Aorta (tissue), 5 donors: ENCODE results near the gene NFKB2. TPM values are rescaled to one million over a fixed set of nuclear protein-coding genes. Genes with fewer than 3 reads are reported as not detected.

Source experiments
- ATAC-seq: fragments of 200-7000 bp; cut with Tn5 transposase; one replicate; pipeline ENCODE4 v1.9.1; 2022; ENCODE audit warnings: moderate library complexity; ENCODE audit not compliant: low FRiP score
- DNase-seq, 2 donors: peaks; one replicate each; pipeline ENCODE4 v3.0.0-alpha.2; 2020
- H3K27ac ChIP-seq, 2 donors: one replicate each; pipeline ENCODE4 v1.5.1; 2013; ENCODE audit warnings: low read length in 2 of 2, mild to moderate bottlenecking in 2 of 2, moderate library complexity in 2 of 2, control low read depth in 1 of 2, inconsistent platforms in 1 of 2, low read depth in 1 of 2
- H3K27me3 ChIP-seq, 2 donors: one replicate each; pipeline ENCODE4 v1.6.1; 2013; ENCODE audit warnings: control low read depth in 1 of 2, low read length in 1 of 2, mild to moderate bottlenecking in 1 of 2, moderate library complexity in 1 of 2; ENCODE audit not compliant: insufficient read depth in 2 of 2, control insufficient read depth in 1 of 2
- H3K36me3 ChIP-seq, 2 donors: one replicate each; pipeline ENCODE4 v1.6.1; 2013; ENCODE audit warnings: control low read depth in 1 of 2, low read length in 1 of 2, mild to moderate bottlenecking in 1 of 2; ENCODE audit not compliant: insufficient read depth in 2 of 2, control insufficient read depth in 1 of 2
- H3K4me1 ChIP-seq, 2 donors: one replicate each; pipeline ENCODE4 v1.6.1; 2013; ENCODE audit warnings: low read length in 2 of 2, control low read depth in 1 of 2, mild to moderate bottlenecking in 1 of 2, moderate library complexity in 1 of 2; ENCODE audit not compliant: insufficient read depth in 2 of 2, control insufficient read depth in 1 of 2
- H3K4me3 ChIP-seq, 2 donors: one replicate each; pipeline ENCODE4 v1.5.1; 2013; ENCODE audit warnings: low read length in 2 of 2, control low read depth in 1 of 2, mild to moderate bottlenecking in 1 of 2
- H3K9me3 ChIP-seq: one replicate; pipeline ENCODE4 v1.6.1; 2013; ENCODE audit warnings: mild to moderate bottlenecking, low read length; ENCODE audit not compliant: control insufficient read depth
- WGBS, 2 donors: extraction: QIAGEN DNeasy Blood & Tissue Kit; methylation state at CpG; one replicate each; pipeline ENCODE4 v1.1.7; 2013; 5-methylcytosine and 5-hydroxymethylcytosine counted together
- intact Hi-C, 2 donors: fragments of 100-400 bp; cut with DNase I; formaldehyde crosslinking; loops; one replicate each; pipeline versions ENCODE4 v1.14.2 to v1.15.0; 2022
- microRNA-seq, 2 donors: library from miRNA; unstranded; fragments of <30 nt; microRNA quantifications; one replicate each; pipeline ENCODE4 v1.2.0, GENCODE V29; 2020
- polyA plus RNA-seq, 2 donors: library from polyadenylated mRNA; stranded (reverse); fragments of 200-250 nt; gene quantifications; one replicate each; pipeline ENCODE4 v1.2.3, GENCODE V29; 2013
- total RNA-seq, 2 donors: library from RNA; stranded (reverse); fragmentation: NEBNext Ultra II Directional; extraction: Animal tissue kit (Norgen Biotek cat#: 25700); gene quantifications; one replicate each; pipeline ENCODE4 v1.2.1, GENCODE V29; 2021
- donor health status: healthy with polysubstance abuse.
- donor health status: Bipolar disorder and iron deficiency.
- donor health status: DM: no; HTN: no; CAD: no.
- donor health status: DM: no; HTN: no; CAD: no.
- donor health status: DM: yes; HTN: yes; CAD: no.

The NFKB2 gene
- total and polyA plus RNA-seq, 4 donors: 9.8 to 63.3 (median 45.9) TPM

GRCh38 chr10:102438374-102438773, 42.9 kb downstream of the NFKB2 start:
- 85 to 93% methylated on average over 1 of the region's 1 CpG for WGBS, 2 donors
- Histone ChIP-seq H3K4me3 (no peak overlapping the region), H3K27ac (no peak overlapping the region), H3K9me3 (no peaks in the 10 kb centered on the region), H3K36me3 (no peaks in the 10 kb centered on the region), H3K27me3 (no peaks in the 10 kb centered on the region), H3K4me1 (no peaks in the 10 kb centered on the region)
- intact Hi-C loops: no loop called here
- DNase-seq (no peak), ATAC-seq (no peak)

GRCh38 chr10:102444851-102445250, 49.3 kb downstream of the NFKB2 start:
- no peak overlapping the region for H3K4me3 ChIP-seq
- H3K27ac ChIP-seq: no peak overlapping the region
- H3K27me3 ChIP-seq: no peaks in the 10 kb centered on the region
- H3K36me3 ChIP-seq: no peaks in the 10 kb centered on the region
- ATAC-seq (no peak), DNase-seq (no peak)
- 79 to 86% methylated on average over 2 of the region's 2 CpGs for WGBS, 2 donors
- no peaks in the 10 kb centered on the region for H3K9me3 ChIP-seq
- no peaks in the 10 kb centered on the region for H3K4me1 ChIP-seq
- intact Hi-C loops: no loop called here

- 12 to 14% methylated on average over 30 of the region's 30 CpGs for WGBS, 2 donors
- intact Hi-C loops: no loop called here
- ATAC-seq (peak; percentile 62), DNase-seq (peak in 1 of 2 donors; percentile 79)
- Histone ChIP-seq H3K27ac (no peak overlapping the region), H3K4me3 (peak overlapping the region; percentile 81 to 94), H3K9me3 (no peaks in the 10 kb centered on the region), H3K36me3 (no peaks in the 10 kb centered on the region), H3K4me1 (no peaks in the 10 kb centered on the region), H3K27me3 (no peaks in the 10 kb centered on the region)
Measured at GRCh38 chr10:102449321-102450123, 54.0 kb downstream of the NFKB2 start.

- H3K9me3 ChIP-seq: no peaks in the 10 kb centered on the region
- no peaks in the 10 kb centered on the region for H3K4me1 ChIP-seq
- intact Hi-C loops: no loop called here
- H3K36me3 ChIP-seq: no peaks in the 10 kb centered on the region
- peak overlapping the region; percentile 81 to 94 for H3K4me3 ChIP-seq
- H3K27ac ChIP-seq: peak overlapping the region in 1 of 2 donors; percentile 35
- DNase-seq (no peak), ATAC-seq (no peak)
- no peaks in the 10 kb centered on the region for H3K27me3 ChIP-seq
- WGBS, 2 donors: 0% methylated on average over 11 of the region's 11 CpGs
Measured at GRCh38 chr10:102450124-102450373, 54.5 kb downstream of the NFKB2 start.

GRCh38 chr10:102450374-102451104, 55.0 kb downstream of the NFKB2 start:
- H3K27me3 ChIP-seq: no peaks in the 10 kb centered on the region
- no peaks in the 10 kb centered on the region for H3K9me3 ChIP-seq
- peak overlapping the region in 1 of 2 donors; percentile 41 for H3K27ac ChIP-seq
- H3K4me3 ChIP-seq: peak overlapping the region; percentile 81 to 94
- DNase-seq (peak; percentile 91 to 92), ATAC-seq (peak; percentile 94)
- H3K36me3 ChIP-seq: no peaks in the 10 kb centered on the region
- H3K4me1 ChIP-seq: no peaks in the 10 kb centered on the region
- WGBS, 2 donors: 0 to 1% methylated on average over 63 to 104 of the region's 104 CpGs
- intact Hi-C loops: no loop called here

GRCh38 chr10:102451105-102451969, 55.8 kb downstream of the NFKB2 start, which contains the start of gene C10orf95:
C10orf95 (minus strand) TSS chr10:102451543; CDS start chr10:102451093, 450 bp downstream.
- Histone ChIP-seq H3K4me1 (no peaks in the 10 kb centered on the region), H3K27me3 (no peaks in the 10 kb centered on the region), H3K9me3 (no peaks in the 10 kb centered on the region), H3K36me3 (no peaks in the 10 kb centered on the region), H3K27ac (peak within 1 kb of the TSS in 1 of 2 donors; percentile 41), H3K4me3 (peak within 1 kb of the TSS; percentile 81 to 94)
- intact Hi-C loops: no loop called here
- 40 to 44% methylated on average over 28 of the region's 28 CpGs for WGBS, 2 donors
- DNase-seq (peak in 1 of 2 donors; percentile 78), ATAC-seq (no peak)

Small RNA genes within 50 kb of the gene (microRNA-seq; reads per million reads assigned to microRNA genes)
- gene MIR146B: 1,771 to 4,055 reads per million in 2 donors

Other genes with a start within 250 kb of the NFKB2 start
- gene NOLC1, start 243.3 kb upstream of the NFKB2 start, total RNA-seq: 10 to 100 TPM; 35.3 to 35.9 TPM
- gene NOLC1, start 243.3 kb upstream of the NFKB2 start, polyA plus RNA-seq: 10 to 100 TPM; 13.6 to 13.7 TPM
- not detected for gene ELOVL3, start 169.4 kb upstream of the NFKB2 start, total RNA-seq
- not detected for gene ELOVL3, start 169.4 kb upstream of the NFKB2 start, polyA plus RNA-seq
- not detected for gene PITX3, start 154.2 kb upstream of the NFKB2 start, total RNA-seq
- gene PITX3, start 154.2 kb upstream of the NFKB2 start, polyA plus RNA-seq: under 1 TPM in 1 of 2 donors, not detected in 1; 0.13 TPM
- gene GBF1, start 150.2 kb upstream of the NFKB2 start, total RNA-seq: 10 to 100 TPM; 41.9 to 44.0 TPM
- 10 to 100 TPM in 1 of 2 donors, 1 to 10 TPM in 1; 7.1 to 23.3 TPM for gene GBF1, start 150.2 kb upstream of the NFKB2 start, polyA plus RNA-seq
- 1 to 10 TPM in 1 of 2 donors, under 1 TPM in 1; 0.16 to 1.4 TPM for gene PSD, start 23.1 kb downstream of the NFKB2 start, total RNA-seq
- gene PSD, start 23.1 kb downstream of the NFKB2 start, polyA plus RNA-seq: under 1 TPM; 0.25 to 0.33 TPM
- 10 to 100 TPM in 1 of 2 donors, 1 to 10 TPM in 1; 8.7 to 12.1 TPM for gene FBXL15, start 25.1 kb downstream of the NFKB2 start, total RNA-seq
- 10 to 100 TPM in 1 of 2 donors, 1 to 10 TPM in 1; 7.0 to 30.5 TPM for gene FBXL15, start 25.1 kb downstream of the NFKB2 start, polyA plus RNA-seq
- 10 to 100 TPM; 40.6 to 48.2 TPM for gene CUEDC2, start 36.9 kb downstream of the NFKB2 start, total RNA-seq
- gene CUEDC2, start 36.9 kb downstream of the NFKB2 start, polyA plus RNA-seq: 10 to 100 TPM; 55.3 to 80.2 TPM
- gene C10orf95, start 55.8 kb downstream of the NFKB2 start, total RNA-seq: not detected
- under 1 TPM in 1 of 2 donors, not detected in 1; 0.36 TPM for gene C10orf95, start 55.8 kb downstream of the NFKB2 start, polyA plus RNA-seq
- 10 to 100 TPM; 91.6 to 92.9 TPM for gene ACTR1A, start 107.0 kb downstream of the NFKB2 start, total RNA-seq
- 10 to 100 TPM; 46.8 to 75.2 TPM for gene ACTR1A, start 107.0 kb downstream of the NFKB2 start, polyA plus RNA-seq
- gene SUFU, start 108.3 kb downstream of the NFKB2 start, total RNA-seq: 10 to 100 TPM; 11.3 to 24.0 TPM
- gene SUFU, start 108.3 kb downstream of the NFKB2 start, polyA plus RNA-seq: 1 to 10 TPM; 2.3 to 4.5 TPM
- gene TRIM8, start 248.8 kb downstream of the NFKB2 start, total RNA-seq: 100 to 1,000 TPM; 126 to 189 TPM
- gene TRIM8, start 248.8 kb downstream of the NFKB2 start, polyA plus RNA-seq: 10 to 100 TPM; 40.6 to 72.4 TPM